OCI-LY3 (cell line): ENCODE data around the gene NHEJ1.

ENCODE experiments used
- EZH2phosphoT487 ChIP-seq: fragments of 200-600 bp; shearing (Covaris generic); IDR thresholded peaks from 2 replicates; pipeline ENCODE4 v1.6.1; 2018; ENCODE audit warnings: antibody characterized with exemption, mixed run types, low read depth
- TF ChIP-seq, protein P1 (sequence below): fragments of 200-600, 300-600 bp; sonication (generic); IDR thresholded peaks from 2 replicates; pipeline ENCODE4 v1.5.1; 2014; ENCODE audit warnings: antibody characterized with exemption, low read length, low read depth

GRCh38 chr2:219120082-219120481, 40.5 kb downstream of the NHEJ1 start:
- TF ChIP-seq, protein P1, sequence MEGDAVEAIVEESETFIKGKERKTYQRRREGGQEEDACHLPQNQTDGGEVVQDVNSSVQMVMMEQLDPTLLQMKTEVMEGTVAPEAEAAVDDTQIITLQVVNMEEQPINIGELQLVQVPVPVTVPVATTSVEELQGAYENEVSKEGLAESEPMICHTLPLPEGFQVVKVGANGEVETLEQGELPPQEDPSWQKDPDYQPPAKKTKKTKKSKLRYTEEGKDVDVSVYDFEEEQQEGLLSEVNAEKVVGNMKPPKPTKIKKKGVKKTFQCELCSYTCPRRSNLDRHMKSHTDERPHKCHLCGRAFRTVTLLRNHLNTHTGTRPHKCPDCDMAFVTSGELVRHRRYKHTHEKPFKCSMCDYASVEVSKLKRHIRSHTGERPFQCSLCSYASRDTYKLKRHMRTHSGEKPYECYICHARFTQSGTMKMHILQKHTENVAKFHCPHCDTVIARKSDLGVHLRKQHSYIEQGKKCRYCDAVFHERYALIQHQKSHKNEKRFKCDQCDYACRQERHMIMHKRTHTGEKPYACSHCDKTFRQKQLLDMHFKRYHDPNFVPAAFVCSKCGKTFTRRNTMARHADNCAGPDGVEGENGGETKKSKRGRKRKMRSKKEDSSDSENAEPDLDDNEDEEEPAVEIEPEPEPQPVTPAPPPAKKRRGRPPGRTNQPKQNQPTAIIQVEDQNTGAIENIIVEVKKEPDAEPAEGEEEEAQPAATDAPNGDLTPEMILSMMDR, result no peak
- no peak for TF ChIP-seq EZH2phosphoT487
